Measurements from ENCODE around the gene TMEM201.

The TMEM201 gene

GRCh38 chr1:9576903-9577302 lies 11.8 kb upstream of the TMEM201 start:
- H3K9me3 ChIP-seq (ENCODE audit: severe bottlenecking), result no peaks in the 10 kb centered on the region
- ATAC-seq (ENCODE audit: low read depth) (no peak), DNase-seq (ENCODE audit: low spot score) (no peak)
- no peak for TF ChIP-seq CTCF (IDR thresholded peaks at IDR 0.05; ENCODE audit: poor library complexity, severe bottlenecking)
- peaks cover 33% of the 10 kb centered on the region for H3K36me3 ChIP-seq (ENCODE audit: low read depth)
- H3K4me3 ChIP-seq (ENCODE audit: severe bottlenecking), result no peak overlapping the region
- no peaks in the 10 kb centered on the region for H3K4me1 ChIP-seq (ENCODE audit: insufficient read depth, poor library complexity, severe bottlenecking)
- H3K27me3 ChIP-seq (ENCODE audit: insufficient read depth, poor library complexity, severe bottlenecking), result no peaks in the 10 kb centered on the region
- H3K27ac ChIP-seq (ENCODE audit: poor library complexity, severe bottlenecking), result no peak overlapping the region

- DNase-seq (ENCODE audit: low spot score) (no peak), ATAC-seq (ENCODE audit: low read depth) (no peak)
- no peaks in the 10 kb centered on the region for H3K4me1 ChIP-seq (ENCODE audit: insufficient read depth, poor library complexity, severe bottlenecking)
- no peak overlapping the region for H3K4me3 ChIP-seq (ENCODE audit: severe bottlenecking)
- no peaks in the 10 kb centered on the region for H3K27me3 ChIP-seq (ENCODE audit: insufficient read depth, poor library complexity, severe bottlenecking)
- TF ChIP-seq CTCF (IDR thresholded peaks at IDR 0.05; ENCODE audit: poor library complexity, severe bottlenecking), result no peak
- no peaks in the 10 kb centered on the region for H3K9me3 ChIP-seq (ENCODE audit: severe bottlenecking)
- H3K36me3 ChIP-seq (ENCODE audit: low read depth), result peaks cover 33% of the 10 kb centered on the region
- no peak overlapping the region for H3K27ac ChIP-seq (ENCODE audit: poor library complexity, severe bottlenecking)
Observed at GRCh38 chr1:9577423-9577822, 11.3 kb upstream of the TMEM201 start.

GRCh38 chr1:9580942-9581341 lies 7.8 kb upstream of the TMEM201 start:
- DNase-seq (ENCODE audit: low spot score) (no peak), ATAC-seq (ENCODE audit: low read depth) (no peak)
- TF ChIP-seq CTCF (IDR thresholded peaks at IDR 0.05; ENCODE audit: poor library complexity, severe bottlenecking), result no peak
- Histone ChIP-seq H3K27ac (ENCODE audit: poor library complexity, severe bottlenecking) (no peak overlapping the region), H3K9me3 (ENCODE audit: severe bottlenecking) (no peaks in the 10 kb centered on the region), H3K4me3 (ENCODE audit: severe bottlenecking) (no peak overlapping the region), H3K36me3 (ENCODE audit: low read depth) (peaks cover 25% of the 10 kb centered on the region), H3K27me3 (ENCODE audit: insufficient read depth, poor library complexity, severe bottlenecking) (no peaks in the 10 kb centered on the region), H3K4me1 (ENCODE audit: insufficient read depth, poor library complexity, severe bottlenecking) (no peaks in the 10 kb centered on the region)

GRCh38 chr1:9586147-9586766 lies 2.5 kb upstream of the TMEM201 start:
- H3K27me3 ChIP-seq (ENCODE audit: insufficient read depth, poor library complexity, severe bottlenecking), result no peaks in the 10 kb centered on the region
- H3K36me3 ChIP-seq (ENCODE audit: low read depth), result peaks cover 4% of the 10 kb centered on the region; the same call in 1 of the 2 replicates
- H3K27ac ChIP-seq (ENCODE audit: poor library complexity, severe bottlenecking), result no peak overlapping the region
- H3K9me3 ChIP-seq (ENCODE audit: severe bottlenecking), result no peaks in the 10 kb centered on the region
- no peak for TF ChIP-seq CTCF (IDR thresholded peaks at IDR 0.05; ENCODE audit: poor library complexity, severe bottlenecking)
- no peak overlapping the region for H3K4me3 ChIP-seq (ENCODE audit: severe bottlenecking)
- no peaks in the 10 kb centered on the region for H3K4me1 ChIP-seq (ENCODE audit: insufficient read depth, poor library complexity, severe bottlenecking)
- ATAC-seq (ENCODE audit: low read depth) (no peak), DNase-seq (ENCODE audit: low spot score) (no peak)

- Histone ChIP-seq H3K27ac (ENCODE audit: poor library complexity, severe bottlenecking) (peak overlapping the region; percentile 50), H3K9me3 (ENCODE audit: severe bottlenecking) (no peaks in the 10 kb centered on the region), H3K36me3 (ENCODE audit: low read depth) (no peaks in the 10 kb centered on the region), H3K4me1 (ENCODE audit: insufficient read depth, poor library complexity, severe bottlenecking) (peaks cover 11% of the 10 kb centered on the region), H3K4me3 (ENCODE audit: severe bottlenecking) (peak overlapping the region; percentile 84), H3K27me3 (ENCODE audit: insufficient read depth, poor library complexity, severe bottlenecking) (no peaks in the 10 kb centered on the region)
- DNase-seq (ENCODE audit: low spot score) (no peak), ATAC-seq (ENCODE audit: low read depth) (peak; percentile 6; the same call in 2 of the 3 replicates)
- no peak for TF ChIP-seq CTCF (IDR thresholded peaks at IDR 0.05; ENCODE audit: poor library complexity, severe bottlenecking)
Observed at GRCh38 chr1:9589144-9589718, 520 bp downstream of the TMEM201 start.

All from RWPE2 (cell line).